GM20000 (cell line): Measurements from ENCODE around the gene UTP4.

Experiments
- DNase-seq: peaks from one replicate; pipeline ENCODE4 v3.0.0; 2012; ENCODE audit warnings: low spot score
- CTCF ChIP-seq: IDR thresholded peaks from 2 replicates; pipeline ENCODE4 v1.5.1; 2012; ENCODE audit warnings: mild to moderate bottlenecking, control low read depth; ENCODE audit errors: extremely low read depth, missing control alignments

Gene UTP4

DNA sequence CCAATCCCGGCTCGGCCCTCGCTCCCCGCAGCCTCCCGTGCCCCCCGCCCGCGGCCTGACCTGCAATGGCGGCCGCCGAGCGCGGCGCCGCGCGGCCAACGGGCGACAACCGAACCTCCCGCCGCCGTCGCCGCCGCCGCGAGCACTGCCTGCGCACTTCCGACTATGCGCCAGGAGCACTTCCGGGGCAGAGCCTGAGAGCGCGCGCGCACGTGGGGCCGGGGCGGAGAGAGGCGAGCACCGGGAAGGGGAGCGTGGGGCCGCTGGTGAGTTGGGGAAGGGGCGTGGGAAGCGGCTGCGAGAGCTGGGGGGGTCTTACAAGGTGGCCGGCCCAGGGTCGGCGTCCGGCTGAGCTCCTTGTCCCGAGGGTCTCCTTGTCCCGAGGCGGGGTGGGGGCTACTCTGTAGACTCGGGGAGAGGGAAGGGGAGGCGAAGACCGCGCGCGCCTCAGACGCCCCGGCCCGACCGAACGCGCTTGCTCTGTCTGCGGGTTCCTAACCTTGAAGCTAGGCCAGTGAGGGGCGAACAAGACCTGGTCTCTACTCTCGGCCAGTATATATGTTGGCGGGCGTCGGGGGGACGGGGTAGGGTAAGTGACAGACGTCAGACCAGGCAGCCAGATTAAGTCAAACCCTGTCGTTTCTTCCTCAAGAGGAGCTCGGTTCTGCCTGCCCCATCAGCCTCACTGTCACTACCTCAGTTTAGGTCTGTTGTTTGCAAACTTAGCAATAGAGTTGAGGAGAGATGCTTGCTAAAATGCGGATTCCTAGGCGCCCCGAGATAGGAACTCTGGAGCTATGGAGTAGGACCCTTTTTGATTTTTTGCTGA lies at the start of gene UTP4, which contains the start of gene CHTF8:
Gene UTP4, plus strand, starts transcription at position 226 of the 829 bp plus-strand sequence. CDS start 811 bp downstream, outside the sequence.
Gene CHTF8, minus strand, starts transcription at position 165 of the 829 bp plus-strand sequence. CDS start 11,130 bp downstream, outside the sequence.
- TF ChIP-seq CTCF = no peak
- DNase-seq = peak; percentile 93

- DNase-seq = no peak
- no peak for TF ChIP-seq CTCF
These were observed 49.0 kb upstream of the UTP4 start for GRCh38 chr16:69083306-69083941.

- TF ChIP-seq CTCF = no peak
- no peak for DNase-seq
These were observed 48.2 kb upstream of the UTP4 start for GRCh38 chr16:69084289-69084688.

- no peak for TF ChIP-seq CTCF
- DNase-seq = no peak
These were observed 47.3 kb upstream of the UTP4 start for GRCh38 chr16:69085032-69085695.

- DNase-seq = no peak
- TF ChIP-seq CTCF = no peak
These were observed 45.3 kb upstream of the UTP4 start for GRCh38 chr16:69087161-69087581.

DNA sequence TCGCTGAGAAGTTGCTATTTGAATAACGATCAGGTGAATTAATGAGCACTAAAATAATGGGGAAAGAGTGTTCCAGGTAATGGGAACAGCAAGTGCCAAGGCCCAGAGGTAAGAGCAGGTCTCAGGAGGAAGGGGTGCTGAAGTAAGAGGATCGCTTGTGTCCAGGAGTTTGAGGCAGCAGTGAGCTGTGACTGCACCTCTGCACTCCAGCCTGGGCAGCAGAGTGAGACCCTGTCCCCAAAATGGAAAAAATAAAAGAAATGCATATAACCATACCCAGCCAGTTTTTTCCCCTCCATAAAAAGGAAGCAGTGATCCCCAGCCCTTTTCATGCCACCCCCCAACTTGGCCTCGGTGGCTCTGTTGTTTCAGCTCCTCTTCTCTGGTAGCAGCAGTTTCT lies 43.8 kb upstream of the UTP4 start:
- TF ChIP-seq CTCF = no peak
- no peak for DNase-seq
